ES-I3 (cell line): ENCODE results near the gene ATOSA.

Experiments used
- H3K36me3 ChIP-seq: 2 replicates; pipeline ENCODE4 v1.6.1; 2013; ENCODE audit warnings: mild to moderate bottlenecking, low read length, control low read depth, moderate library complexity; ENCODE audit not compliant: insufficient read depth
- H3K4me1 ChIP-seq: 2 replicates; pipeline ENCODE4 v1.6.1; 2013; ENCODE audit warnings: mild to moderate bottlenecking, control low read depth, low read length; ENCODE audit not compliant: insufficient read depth
- H3K9ac ChIP-seq: 2 replicates; pipeline ENCODE4 v1.6.1; 2013; ENCODE audit warnings: low read depth, mild to moderate bottlenecking, low read length, moderate library complexity
- H3K9me3 ChIP-seq: 2 replicates; pipeline ENCODE4 v1.6.1; 2013; ENCODE audit warnings: mild to moderate bottlenecking, low read length, moderate library complexity; ENCODE audit not compliant: control insufficient read depth, insufficient read depth

ATOSA gene

GRCh38 chr15:52673734-52674133 is 5.5 kb downstream of the ATOSA start:
- Histone ChIP-seq H3K4me1 (peaks cover 9% of the 10 kb centered on the region; the same call in 1 of the 2 replicates), H3K9ac (no peak overlapping the region), H3K36me3 (no peaks in the 10 kb centered on the region), H3K9me3 (no peaks in the 10 kb centered on the region)

GRCh38 chr15:52673312-52673711 is 5.9 kb downstream of the ATOSA start:
- Histone ChIP-seq H3K9me3 (no peaks in the 10 kb centered on the region), H3K9ac (no peak overlapping the region), H3K4me1 (peaks cover 9% of the 10 kb centered on the region; the same call in 1 of the 2 replicates), H3K36me3 (no peaks in the 10 kb centered on the region)

- Histone ChIP-seq H3K36me3 (no peaks in the 10 kb centered on the region), H3K9me3 (no peaks in the 10 kb centered on the region), H3K4me1 (peaks cover 9% of the 10 kb centered on the region; the same call in 1 of the 2 replicates), H3K9ac (no peak overlapping the region)
Measured at GRCh38 chr15:52672661-52673060, 6.5 kb downstream of the ATOSA start.

GRCh38 chr15:52670087-52670486 is 9.1 kb downstream of the ATOSA start:
- no peak overlapping the region for H3K9ac ChIP-seq
- H3K36me3 ChIP-seq: no peaks in the 10 kb centered on the region
- H3K9me3 ChIP-seq: no peaks in the 10 kb centered on the region
- H3K4me1 ChIP-seq: peaks cover 9% of the 10 kb centered on the region; the same call in 1 of the 2 replicates

- Histone ChIP-seq H3K9ac (no peak overlapping the region), H3K36me3 (no peaks in the 10 kb centered on the region), H3K9me3 (no peaks in the 10 kb centered on the region), H3K4me1 (peaks cover 4% of the 10 kb centered on the region; the same call in 1 of the 2 replicates)
Measured at GRCh38 chr15:52668133-52668532, 11.1 kb downstream of the ATOSA start.

- Histone ChIP-seq H3K36me3 (no peaks in the 10 kb centered on the region), H3K9me3 (no peaks in the 10 kb centered on the region), H3K4me1 (no peaks in the 10 kb centered on the region; the same call in 1 of the 2 replicates), H3K9ac (no peak overlapping the region)
Measured at GRCh38 chr15:52667597-52667996, 11.6 kb downstream of the ATOSA start.

- Histone ChIP-seq H3K9ac (no peak overlapping the region), H3K36me3 (no peaks in the 10 kb centered on the region), H3K4me1 (no peaks in the 10 kb centered on the region), H3K9me3 (no peaks in the 10 kb centered on the region)
Measured at GRCh38 chr15:52663536-52664294, 15.5 kb downstream of the ATOSA start.

- H3K4me1 ChIP-seq: no peaks in the 10 kb centered on the region
- H3K9me3 ChIP-seq: no peaks in the 10 kb centered on the region
- H3K9ac ChIP-seq: no peak overlapping the region
- no peaks in the 10 kb centered on the region for H3K36me3 ChIP-seq
Measured at GRCh38 chr15:52661909-52662308, 17.3 kb downstream of the ATOSA start.

GRCh38 chr15:52660192-52660591 is 19.0 kb downstream of the ATOSA start:
- H3K36me3 ChIP-seq: no peaks in the 10 kb centered on the region
- H3K9ac ChIP-seq: no peak overlapping the region
- no peaks in the 10 kb centered on the region for H3K4me1 ChIP-seq
- H3K9me3 ChIP-seq: no peaks in the 10 kb centered on the region

GRCh38 chr15:52658955-52659354 is 20.2 kb downstream of the ATOSA start:
- no peak overlapping the region for H3K9ac ChIP-seq
- no peaks in the 10 kb centered on the region for H3K9me3 ChIP-seq
- H3K4me1 ChIP-seq: no peaks in the 10 kb centered on the region
- no peaks in the 10 kb centered on the region for H3K36me3 ChIP-seq

GRCh38 chr15:52657338-52657737 is 21.9 kb downstream of the ATOSA start:
- Histone ChIP-seq H3K9ac (no peak overlapping the region), H3K36me3 (no peaks in the 10 kb centered on the region), H3K4me1 (peaks cover 12% of the 10 kb centered on the region), H3K9me3 (no peaks in the 10 kb centered on the region)

GRCh38 chr15:52656412-52656811 is 22.8 kb downstream of the ATOSA start:
- Histone ChIP-seq H3K4me1 (peaks cover 13% of the 10 kb centered on the region), H3K9ac (no peak overlapping the region), H3K36me3 (no peaks in the 10 kb centered on the region), H3K9me3 (no peaks in the 10 kb centered on the region)

GRCh38 chr15:52653431-52653964 is 25.7 kb downstream of the ATOSA start:
- Histone ChIP-seq H3K9ac (no peak overlapping the region), H3K4me1 (peaks cover 17% of the 10 kb centered on the region), H3K9me3 (no peaks in the 10 kb centered on the region), H3K36me3 (no peaks in the 10 kb centered on the region)

- Histone ChIP-seq H3K36me3 (no peaks in the 10 kb centered on the region), H3K9ac (no peak overlapping the region), H3K4me1 (peaks cover 17% of the 10 kb centered on the region), H3K9me3 (no peaks in the 10 kb centered on the region)
Measured at GRCh38 chr15:52652984-52653383, 26.2 kb downstream of the ATOSA start.

GRCh38 chr15:52652286-52652685 is 26.9 kb downstream of the ATOSA start:
- Histone ChIP-seq H3K9ac (no peak overlapping the region), H3K9me3 (no peaks in the 10 kb centered on the region), H3K4me1 (peaks cover 17% of the 10 kb centered on the region), H3K36me3 (no peaks in the 10 kb centered on the region)
